ENCODE measurements around the gene HLCS. TPM values are rescaled to one million over a fixed set of nuclear protein-coding genes. Genes with fewer than 3 reads are reported as not detected.

HLCS gene
- total RNA-seq, 3 donors from 2014 or later (not counting 1 experiment from before 2014, with no cell fraction given): 28.4 to 36.0 (median 33.0) TPM

DNA sequence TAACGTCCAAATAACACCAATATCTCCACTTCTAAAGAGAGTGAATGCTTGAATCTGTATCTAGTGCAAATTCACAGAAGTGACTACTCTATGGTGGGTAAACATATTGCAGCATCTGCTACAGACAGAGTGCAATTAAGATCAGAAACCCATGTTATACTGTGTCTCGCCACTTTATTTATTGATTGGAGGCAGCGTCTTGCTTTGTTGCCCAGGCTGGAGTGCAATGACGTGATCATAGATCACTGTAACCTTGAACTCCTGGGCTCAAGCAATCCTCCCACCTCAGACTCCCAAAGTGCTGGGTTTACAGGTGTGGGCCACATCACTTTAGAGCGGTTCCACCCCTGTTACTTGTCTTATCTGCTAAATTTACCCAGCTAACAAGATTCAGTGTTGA lies 57.0 kb downstream of the HLCS start:
- H3K4me3 Mint-ChIP-seq: no peak overlapping the region
- Histone ChIP-seq H3K4me1 (ENCODE audit: control insufficient read depth, insufficient read depth, low read length) (peaks cover 3% of the 10 kb centered on the region), H3K36me3 (ENCODE audit: control insufficient read depth, insufficient read depth, low read length) (no peaks in the 10 kb centered on the region), H3K27ac (ENCODE audit: low read length) (no peak overlapping the region), H3K9me3 (ENCODE audit: control insufficient read depth, insufficient read depth, low read length) (no peaks in the 10 kb centered on the region), H3K27me3 (ENCODE audit: control insufficient read depth, insufficient read depth, low read length) (no peaks in the 10 kb centered on the region), H3K4me3 (ENCODE audit: low read length) (no peak overlapping the region)
- 95% methylated on average over 4 of the region's 5 CpGs for WGBS (ENCODE audit: insufficient coverage)
- no peak for ATAC-seq
- no peak overlapping the region for H3K27ac Mint-ChIP-seq
- intact Hi-C loops (cut with micrococcal nuclease): no loop called here
- no peaks in the 10 kb centered on the region for H3K9me3 Mint-ChIP-seq
- no peaks in the 10 kb centered on the region for H3K36me3 Mint-ChIP-seq
- peaks cover 11 to 14% of the 10 kb centered on the region in 2 donors for H3K4me1 Mint-ChIP-seq
- H3K27me3 Mint-ChIP-seq (ENCODE audit: low read depth in 2 of 2): no peaks in the 10 kb centered on the region
- TF ChIP-seq, protein P1, sequence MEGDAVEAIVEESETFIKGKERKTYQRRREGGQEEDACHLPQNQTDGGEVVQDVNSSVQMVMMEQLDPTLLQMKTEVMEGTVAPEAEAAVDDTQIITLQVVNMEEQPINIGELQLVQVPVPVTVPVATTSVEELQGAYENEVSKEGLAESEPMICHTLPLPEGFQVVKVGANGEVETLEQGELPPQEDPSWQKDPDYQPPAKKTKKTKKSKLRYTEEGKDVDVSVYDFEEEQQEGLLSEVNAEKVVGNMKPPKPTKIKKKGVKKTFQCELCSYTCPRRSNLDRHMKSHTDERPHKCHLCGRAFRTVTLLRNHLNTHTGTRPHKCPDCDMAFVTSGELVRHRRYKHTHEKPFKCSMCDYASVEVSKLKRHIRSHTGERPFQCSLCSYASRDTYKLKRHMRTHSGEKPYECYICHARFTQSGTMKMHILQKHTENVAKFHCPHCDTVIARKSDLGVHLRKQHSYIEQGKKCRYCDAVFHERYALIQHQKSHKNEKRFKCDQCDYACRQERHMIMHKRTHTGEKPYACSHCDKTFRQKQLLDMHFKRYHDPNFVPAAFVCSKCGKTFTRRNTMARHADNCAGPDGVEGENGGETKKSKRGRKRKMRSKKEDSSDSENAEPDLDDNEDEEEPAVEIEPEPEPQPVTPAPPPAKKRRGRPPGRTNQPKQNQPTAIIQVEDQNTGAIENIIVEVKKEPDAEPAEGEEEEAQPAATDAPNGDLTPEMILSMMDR (IDR thresholded peaks at IDR 0.05): no peak
- DNase-seq: no peak

DNA sequence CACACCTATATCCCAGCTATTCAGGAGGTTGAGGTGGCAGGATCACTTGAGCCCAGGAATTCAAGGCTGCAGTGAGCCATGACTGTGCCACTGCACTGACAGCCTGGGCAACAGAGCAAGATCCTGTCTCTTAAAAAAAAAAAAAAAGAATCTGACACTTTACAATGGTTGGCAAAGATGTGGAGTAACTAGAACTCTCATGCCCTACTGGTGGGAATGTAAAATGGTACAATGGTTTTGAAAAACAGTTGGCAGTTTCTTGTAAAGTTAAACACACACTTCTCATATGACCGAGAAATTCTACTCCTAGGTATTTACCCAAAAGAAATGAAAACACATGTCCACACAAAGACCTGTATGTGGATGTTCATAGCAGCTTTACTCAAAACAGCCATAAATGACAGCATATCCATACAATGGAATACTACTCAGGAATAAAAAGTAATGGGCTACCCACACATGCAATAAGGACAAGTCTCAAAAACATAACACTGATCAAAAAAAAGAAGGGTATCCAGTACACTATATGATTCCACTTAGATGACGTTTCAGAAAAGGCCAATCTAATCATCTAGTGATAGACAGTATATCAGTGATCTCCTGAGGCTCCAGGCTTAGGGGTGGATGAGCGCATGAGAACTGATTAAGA lies 58.1 kb downstream of the HLCS start:
- H3K4me1 Mint-ChIP-seq: peaks cover 6 to 10% of the 10 kb centered on the region in 2 donors
- no peaks in the 10 kb centered on the region for H3K27me3 ChIP-seq (ENCODE audit: control insufficient read depth, insufficient read depth, low read length)
- H3K27me3 Mint-ChIP-seq (ENCODE audit: low read depth in 2 of 2): no peaks in the 10 kb centered on the region
- DNase-seq: no peak
- no peaks in the 10 kb centered on the region for H3K36me3 Mint-ChIP-seq
- no peaks in the 10 kb centered on the region for H3K36me3 ChIP-seq (ENCODE audit: control insufficient read depth, insufficient read depth, low read length)
- no peak overlapping the region for H3K27ac ChIP-seq (ENCODE audit: low read length)
- no peak for ATAC-seq
- no peaks in the 10 kb centered on the region for H3K4me1 ChIP-seq (ENCODE audit: control insufficient read depth, insufficient read depth, low read length)
- no peak overlapping the region for H3K4me3 ChIP-seq (ENCODE audit: low read length)
- no peak overlapping the region for H3K4me3 Mint-ChIP-seq
- 96% methylated on average over 3 of the region's 3 CpGs for WGBS (ENCODE audit: insufficient coverage)
- no peaks in the 10 kb centered on the region for H3K9me3 Mint-ChIP-seq
- no peak overlapping the region for H3K27ac Mint-ChIP-seq
- TF ChIP-seq, protein P1 (IDR thresholded peaks at IDR 0.05): no peak
- intact Hi-C loops (cut with micrococcal nuclease): no loop called here
- H3K9me3 ChIP-seq (ENCODE audit: control insufficient read depth, insufficient read depth, low read length): no peaks in the 10 kb centered on the region

DNA sequence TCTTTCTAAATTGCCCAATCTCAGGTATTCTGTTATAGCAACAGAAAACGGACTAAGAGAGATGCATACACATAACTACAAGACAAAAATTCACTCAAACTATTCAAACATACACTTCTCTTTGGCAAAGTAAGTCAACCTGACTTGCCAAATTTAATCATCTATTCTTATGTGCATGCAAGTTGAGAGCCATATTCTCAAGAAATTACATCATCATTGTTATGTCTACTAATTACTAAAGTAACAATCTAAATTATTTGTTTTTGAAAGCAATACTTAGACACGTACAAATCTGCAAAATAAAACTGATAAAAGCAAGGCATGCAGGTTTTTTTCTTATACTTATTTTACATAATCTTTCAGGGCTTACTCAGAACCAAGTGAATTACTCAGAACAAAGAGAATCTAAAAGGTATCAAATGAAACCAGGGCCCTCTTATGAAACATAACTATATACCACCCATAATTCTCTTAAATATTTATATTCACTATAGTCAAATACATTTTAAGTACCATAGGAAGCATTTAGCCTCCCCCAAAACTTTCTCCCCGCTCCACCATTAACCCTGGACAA lies 62.3 kb downstream of the HLCS start:
- Histone ChIP-seq H3K36me3 (ENCODE audit: control insufficient read depth, insufficient read depth, low read length) (no peaks in the 10 kb centered on the region), H3K4me1 (ENCODE audit: control insufficient read depth, insufficient read depth, low read length) (no peaks in the 10 kb centered on the region), H3K9me3 (ENCODE audit: control insufficient read depth, insufficient read depth, low read length) (no peaks in the 10 kb centered on the region), H3K27ac (ENCODE audit: low read length) (no peak overlapping the region), H3K4me3 (ENCODE audit: low read length) (no peak overlapping the region), H3K27me3 (ENCODE audit: control insufficient read depth, insufficient read depth, low read length) (no peaks in the 10 kb centered on the region)
- H3K4me3 Mint-ChIP-seq: no peak overlapping the region
- no peaks in the 10 kb centered on the region for H3K27me3 Mint-ChIP-seq (ENCODE audit: low read depth in 2 of 2)
- no peaks in the 10 kb centered on the region for H3K36me3 Mint-ChIP-seq
- no peaks in the 10 kb centered on the region for H3K9me3 Mint-ChIP-seq
- WGBS (ENCODE audit: insufficient coverage): 80% methylated on average over 1 of the region's 3 CpGs
- intact Hi-C loops (cut with micrococcal nuclease): no loop called here
- peaks cover 5 to 29% of the 10 kb centered on the region in 2 donors for H3K4me1 Mint-ChIP-seq
- DNase-seq: no peak
- no peak overlapping the region for H3K27ac Mint-ChIP-seq
- TF ChIP-seq, protein P1 (IDR thresholded peaks at IDR 0.05): no peak
- no peak for ATAC-seq

DNA sequence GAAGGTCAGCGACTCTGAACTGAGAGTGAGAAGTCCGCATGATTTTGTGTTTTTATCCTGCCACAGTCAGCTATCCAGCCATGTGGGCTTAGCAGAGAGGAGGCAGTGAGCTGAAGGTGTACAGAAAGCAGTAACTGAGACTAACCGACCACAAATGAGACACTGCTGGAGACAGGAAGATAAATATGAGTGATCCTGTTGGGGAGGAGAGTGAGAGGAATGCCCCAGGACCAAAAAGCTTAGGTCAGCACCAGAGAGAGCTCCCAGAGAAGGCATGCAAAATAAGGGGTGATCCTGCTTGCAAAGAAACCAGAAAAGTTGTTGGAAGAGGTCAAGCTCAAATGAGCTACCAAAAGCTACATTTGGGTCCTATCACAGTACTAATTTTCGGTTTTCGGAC lies 63.7 kb downstream of the HLCS start:
- H3K27me3 Mint-ChIP-seq (ENCODE audit: low read depth in 2 of 2): no peaks in the 10 kb centered on the region
- TF ChIP-seq, protein P1 (IDR thresholded peaks at IDR 0.05): no peak
- intact Hi-C loops (cut with micrococcal nuclease): no loop called here
- Histone ChIP-seq H3K36me3 (ENCODE audit: control insufficient read depth, insufficient read depth, low read length) (no peaks in the 10 kb centered on the region), H3K4me3 (ENCODE audit: low read length) (no peak overlapping the region), H3K27me3 (ENCODE audit: control insufficient read depth, insufficient read depth, low read length) (no peaks in the 10 kb centered on the region), H3K4me1 (ENCODE audit: control insufficient read depth, insufficient read depth, low read length) (no peaks in the 10 kb centered on the region), H3K9me3 (ENCODE audit: control insufficient read depth, insufficient read depth, low read length) (no peaks in the 10 kb centered on the region), H3K27ac (ENCODE audit: low read length) (no peak overlapping the region)
- no peak overlapping the region for H3K4me3 Mint-ChIP-seq
- ATAC-seq (no peak), DNase-seq (no peak)
- H3K9me3 Mint-ChIP-seq: no peaks in the 10 kb centered on the region
- H3K27ac Mint-ChIP-seq: no peak overlapping the region
- no peaks in the 10 kb centered on the region for H3K36me3 Mint-ChIP-seq
- H3K4me1 Mint-ChIP-seq: peaks cover 5 to 29% of the 10 kb centered on the region in 2 donors
- 87% methylated on average over 5 of the region's 5 CpGs for WGBS (ENCODE audit: insufficient coverage)
